Osteoblast (primary cell): ENCODE measurements around the gene PSG1. TPM values are rescaled to one million over a fixed set of nuclear protein-coding genes. Genes with fewer than 3 reads are reported as not detected.
"Not testable (repeated sequence)": the region's sequence is repeated elsewhere in the genome, so short reads cannot be mapped to it uniquely, and the experiment has no call there.

Experiments used
- DNase-seq: peaks from one replicate; pipeline ENCODE4 v3.0.0; 2011; ENCODE audit warnings: low spot score, mixed read lengths; ENCODE audit not compliant: insufficient read length; ENCODE audit errors: missing footprints
- H2AFZ ChIP-seq: 2 replicates; pipeline ENCODE4 v1.6.0; 2011; ENCODE audit warnings: mild to moderate bottlenecking, low read length
- H3K27ac ChIP-seq: 2 replicates; pipeline ENCODE4 v1.5.1; 2011; ENCODE audit warnings: mild to moderate bottlenecking, low read depth, low read length, moderate library complexity
- H3K27me3 ChIP-seq: 2 replicates; pipeline ENCODE4 v1.6.0; 2012; ENCODE audit warnings: mild to moderate bottlenecking, control low read depth, inconsistent platforms, low read length, moderate library complexity; ENCODE audit not compliant: insufficient read depth
- H3K36me3 ChIP-seq: 2 replicates; pipeline ENCODE4 v1.5.1; 2011; ENCODE audit warnings: mild to moderate bottlenecking, low read length, control low read depth, moderate library complexity; ENCODE audit not compliant: insufficient read depth
- H3K4me1 ChIP-seq: 2 replicates; pipeline ENCODE4 v1.5.1; 2011; ENCODE audit warnings: mild to moderate bottlenecking, low read length, control low read depth, moderate library complexity; ENCODE audit not compliant: insufficient read depth
- H3K4me2 ChIP-seq: 2 replicates; pipeline ENCODE4 v1.6.0; 2011; ENCODE audit warnings: mild to moderate bottlenecking, low read length; ENCODE audit not compliant: insufficient read depth
- H3K4me3 ChIP-seq: fragments of 200-600 bp; sonication (generic); 3 replicates; pipeline ENCODE4 v1.5.1; 2012; ENCODE audit warnings: mild to moderate bottlenecking, low read length, inconsistent platforms; ENCODE audit not compliant: insufficient read depth
- H3K79me2 ChIP-seq: 2 replicates; pipeline ENCODE4 v1.6.0; 2012; ENCODE audit warnings: mild to moderate bottlenecking, low read length, control low read depth, inconsistent platforms; ENCODE audit not compliant: insufficient read depth
- H3K9me3 ChIP-seq: 2 replicates; pipeline ENCODE4 v1.5.1; 2011; ENCODE audit warnings: low read depth, low read length, control low read depth
- H4K20me1 ChIP-seq: 2 replicates; pipeline ENCODE4 v1.6.0; 2012; ENCODE audit warnings: mild to moderate bottlenecking, low read length, control low read depth; ENCODE audit not compliant: insufficient read depth
- total RNA-seq: library from RNA; depleted of rRNA; stranded (reverse); fragments of >200 nt; gene quantifications from 2 replicates; pipeline ENCODE4 v1.2.3, GENCODE V29; 2012
- TF ChIP-seq, protein P1 (sequence below): IDR thresholded peaks from 2 replicates; pipeline ENCODE4 v1.5.1; 2011; ENCODE audit warnings: mild to moderate bottlenecking, low read depth, low read length, moderate library complexity; ENCODE audit errors: extremely low read depth

PSG1 gene
- total RNA-seq, 1 donor: 0.36 TPM

DNA sequence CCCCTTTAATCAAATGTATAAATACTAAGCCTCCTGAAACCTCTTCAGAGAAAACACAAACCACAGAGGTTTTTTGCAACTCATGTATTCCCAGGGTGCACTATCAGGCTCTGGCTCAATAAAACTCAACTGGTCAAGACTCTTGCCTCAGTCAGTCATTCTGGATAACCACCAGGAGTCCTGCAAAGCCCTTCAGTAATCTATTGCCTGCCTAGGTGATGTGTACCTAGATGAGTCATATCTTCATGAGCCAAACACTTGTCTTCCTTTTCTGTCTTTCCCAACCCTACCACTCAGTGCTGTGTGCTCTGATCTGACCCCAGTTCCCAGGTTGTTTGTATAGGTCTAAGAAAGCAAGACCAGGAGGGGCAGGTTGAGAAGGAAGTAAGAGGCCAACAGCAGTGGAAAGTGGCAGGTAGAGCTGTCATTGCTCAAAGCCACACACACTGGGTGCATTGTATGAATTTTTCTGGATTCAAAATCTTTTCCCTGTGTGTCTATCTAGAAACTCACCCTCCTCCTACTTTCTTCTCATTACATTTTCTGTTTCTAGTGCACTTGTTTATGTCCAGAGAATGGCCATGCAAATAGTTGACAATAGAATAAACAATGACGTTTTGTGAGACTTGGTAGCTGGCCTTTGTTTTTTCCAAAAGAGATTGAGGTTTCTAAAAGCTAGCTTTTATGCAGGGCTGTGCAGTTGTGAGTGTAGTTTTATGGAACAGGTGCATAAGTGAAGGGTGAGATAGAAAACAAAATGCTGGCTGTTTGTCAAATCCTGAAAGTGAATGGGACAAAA, 48.1 kb downstream of the PSG1 start:
- H3K4me1 ChIP-seq: no peaks in the 10 kb centered on the region
- no peak overlapping the region for H2AFZ ChIP-seq
- H3K27ac ChIP-seq: no peak overlapping the region
- DNase-seq: no peak
- H3K36me3 ChIP-seq: no peaks in the 10 kb centered on the region
- H3K79me2 ChIP-seq: no peaks in the 10 kb centered on the region
- TF ChIP-seq, protein P1, sequence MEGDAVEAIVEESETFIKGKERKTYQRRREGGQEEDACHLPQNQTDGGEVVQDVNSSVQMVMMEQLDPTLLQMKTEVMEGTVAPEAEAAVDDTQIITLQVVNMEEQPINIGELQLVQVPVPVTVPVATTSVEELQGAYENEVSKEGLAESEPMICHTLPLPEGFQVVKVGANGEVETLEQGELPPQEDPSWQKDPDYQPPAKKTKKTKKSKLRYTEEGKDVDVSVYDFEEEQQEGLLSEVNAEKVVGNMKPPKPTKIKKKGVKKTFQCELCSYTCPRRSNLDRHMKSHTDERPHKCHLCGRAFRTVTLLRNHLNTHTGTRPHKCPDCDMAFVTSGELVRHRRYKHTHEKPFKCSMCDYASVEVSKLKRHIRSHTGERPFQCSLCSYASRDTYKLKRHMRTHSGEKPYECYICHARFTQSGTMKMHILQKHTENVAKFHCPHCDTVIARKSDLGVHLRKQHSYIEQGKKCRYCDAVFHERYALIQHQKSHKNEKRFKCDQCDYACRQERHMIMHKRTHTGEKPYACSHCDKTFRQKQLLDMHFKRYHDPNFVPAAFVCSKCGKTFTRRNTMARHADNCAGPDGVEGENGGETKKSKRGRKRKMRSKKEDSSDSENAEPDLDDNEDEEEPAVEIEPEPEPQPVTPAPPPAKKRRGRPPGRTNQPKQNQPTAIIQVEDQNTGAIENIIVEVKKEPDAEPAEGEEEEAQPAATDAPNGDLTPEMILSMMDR: no peak
- no peaks in the 10 kb centered on the region for H3K9me3 ChIP-seq
- no peak overlapping the region for H3K4me3 ChIP-seq
- H3K27me3 ChIP-seq: no peaks in the 10 kb centered on the region
- no peaks in the 10 kb centered on the region for H4K20me1 ChIP-seq
- H3K4me2 ChIP-seq: no peak overlapping the region

DNA sequence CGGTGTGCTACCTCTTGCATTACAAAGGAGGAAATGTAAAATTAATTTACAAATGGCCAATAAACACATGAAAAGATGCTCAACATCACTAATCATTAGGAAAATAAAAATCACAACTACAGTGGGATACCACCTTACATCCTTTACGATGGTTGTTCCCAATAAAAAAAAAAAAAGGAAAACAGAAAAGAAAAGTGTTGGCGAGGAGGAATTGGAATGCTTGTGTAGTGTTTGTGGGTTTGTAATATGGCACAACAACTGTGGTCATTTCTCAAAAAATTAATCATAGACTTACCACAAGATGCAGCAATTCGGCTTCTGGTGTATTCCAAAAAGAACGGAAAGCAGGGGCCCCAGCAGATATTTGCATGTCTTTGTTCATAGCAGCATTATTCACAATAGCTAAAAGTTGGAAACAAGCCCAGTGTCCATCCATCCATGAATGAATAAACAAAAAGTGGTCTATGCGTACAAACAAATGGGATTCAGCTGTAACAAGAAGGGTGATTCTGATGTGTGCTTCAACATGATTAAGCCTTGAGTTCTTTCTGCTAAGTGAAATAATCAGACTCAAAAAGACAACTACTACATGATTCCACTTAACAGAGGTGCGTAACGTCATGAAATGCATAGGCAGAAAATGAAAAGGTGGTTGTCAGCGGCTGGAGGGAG, 58.1 kb downstream of the PSG1 start:
- not testable (repeated sequence) for H3K4me3 ChIP-seq, H3K4me2 ChIP-seq, H4K20me1 ChIP-seq, H3K27ac ChIP-seq, H3K4me1 ChIP-seq, H3K79me2 ChIP-seq, DNase-seq, H3K36me3 ChIP-seq, H3K27me3 ChIP-seq, H3K9me3 ChIP-seq, H2AFZ ChIP-seq

DNA sequence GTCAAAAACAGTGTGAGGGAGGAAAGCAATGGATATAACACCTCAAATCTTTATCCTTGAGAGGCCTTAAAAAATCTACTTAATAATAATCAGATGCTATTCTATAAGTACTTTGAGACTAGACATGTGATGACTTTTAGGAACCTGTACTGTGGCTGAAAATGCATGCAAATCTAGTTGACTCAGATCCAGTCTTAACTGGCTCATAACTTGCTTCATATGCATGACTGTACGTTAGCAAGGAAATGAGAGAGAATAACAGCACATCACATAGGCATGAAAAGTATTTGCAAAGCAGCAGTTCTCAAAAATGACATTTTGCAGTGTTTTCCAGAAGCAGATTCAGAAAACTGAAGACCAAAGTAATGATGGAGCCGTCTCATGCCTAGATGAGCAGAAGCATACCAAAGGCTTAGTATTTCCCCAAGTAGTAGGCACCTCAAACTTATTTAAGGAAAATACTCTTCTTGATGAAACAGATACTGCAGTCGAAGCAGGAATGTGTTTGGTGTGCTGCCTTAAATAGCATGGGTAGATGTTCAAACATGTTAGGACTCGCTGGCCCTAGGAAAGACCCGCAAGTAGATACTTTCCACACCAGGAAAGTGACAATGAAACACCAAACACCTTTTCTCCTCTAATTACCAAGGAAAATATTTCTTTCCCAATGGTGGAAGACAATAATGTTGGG, 59.4 kb downstream of the PSG1 start:
- peak overlapping the region; percentile 60 for H3K27ac ChIP-seq
- H2AFZ ChIP-seq, H3K9me3 ChIP-seq, H3K36me3 ChIP-seq, H3K79me2 ChIP-seq, H3K4me3 ChIP-seq, H4K20me1 ChIP-seq, H3K4me2 ChIP-seq, H3K4me1 ChIP-seq, H3K27me3 ChIP-seq: not testable (repeated sequence)
- DNase-seq: peak; percentile 55

DNA sequence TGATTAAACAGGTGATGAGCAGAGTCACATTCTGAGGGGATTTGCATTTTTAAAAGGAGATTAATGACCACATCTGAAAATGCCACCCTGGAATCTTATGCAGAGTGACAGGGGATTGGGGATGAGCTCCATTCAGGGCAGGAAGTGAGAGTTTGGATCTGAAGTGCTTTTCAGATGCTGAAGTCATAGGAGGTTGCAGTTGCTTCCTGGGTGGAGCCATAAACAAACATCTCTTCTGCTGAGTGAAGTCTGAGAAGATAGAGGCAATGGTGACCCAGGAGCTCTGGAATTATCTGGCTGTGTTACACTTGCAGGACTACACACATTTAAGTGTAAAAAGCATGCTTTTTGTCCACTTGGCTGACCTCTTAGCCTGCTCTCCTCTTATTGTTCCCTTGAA, 62.6 kb downstream of the PSG1 start:
- H3K4me2 ChIP-seq: no peak overlapping the region
- H3K36me3 ChIP-seq: no peaks in the 10 kb centered on the region
- H3K27ac ChIP-seq: no peak overlapping the region
- no peak for DNase-seq
- TF ChIP-seq, protein P1: no peak
- no peaks in the 10 kb centered on the region for H3K4me1 ChIP-seq
- H3K9me3 ChIP-seq: no peaks in the 10 kb centered on the region
- H2AFZ ChIP-seq: no peak overlapping the region
- H3K4me3 ChIP-seq: no peak overlapping the region
- H4K20me1 ChIP-seq: no peaks in the 10 kb centered on the region
- no peaks in the 10 kb centered on the region for H3K79me2 ChIP-seq
- no peaks in the 10 kb centered on the region for H3K27me3 ChIP-seq

Other genes with a start within 250 kb of the PSG1 start
- not detected in 2 replicates for gene PSG3, start 139.2 kb downstream of the PSG1 start, total RNA-seq
- not detected in 2 replicates for gene PSG8, start 114.0 kb downstream of the PSG1 start, total RNA-seq
- not detected in 2 replicates for gene PSG6, start 38.2 kb upstream of the PSG1 start, total RNA-seq
- gene PSG7, start 57.5 kb upstream of the PSG1 start, total RNA-seq: not detected in 2 replicates
- not detected in 2 replicates for gene PSG11, start 146.8 kb upstream of the PSG1 start, total RNA-seq
- gene PSG2, start 203.0 kb upstream of the PSG1 start, total RNA-seq: 0.29 TPM in 1 of 2 replicates, not detected in the other